GM12878 (cell line): Measurements from ENCODE around the gene CSAD. TPM values are rescaled to one million over a fixed set of nuclear protein-coding genes. Genes with fewer than 3 reads are reported as not detected.
"Not testable (repeated sequence)": the region's sequence is repeated elsewhere in the genome, so short reads cannot be mapped to it uniquely, and the experiment has no call there.

ENCODE experiments used
- ATAC-seq: fragments of 200-7000 bp; cut with Tn5 transposase; 3 replicates; pipeline ENCODE4 v1.9.1; 2020; ENCODE audit warnings: mild to moderate bottlenecking, moderate library complexity
- BruUV-seq: library from RNA; stranded (reverse); fragments of 400-500 nt; replicated peaks from 2 replicates; lab custom pipeline; 2021; lab: Mats Ljungman, UMichigan
- CTCF ChIA-PET: fragments of 300-600 bp; sonication (Branson Sonifier 250); formaldehyde crosslinking; extraction: SDS; loops from one replicate; lab custom pipeline; 2021; ENCODE audit warnings: inconsistent platforms; lab: Yijun Ruan, JAX
- POLR2A ChIA-PET: fragments of 350-600 bp; formaldehyde crosslinking; extraction: SDS; loops from one replicate; lab custom pipeline; 2021; ENCODE audit warnings: inconsistent platforms; lab: Charles Lee
- RAD21 ChIA-PET: fragments of 300-600 bp; sonication (Branson Sonifier 250); formaldehyde crosslinking; loops from one replicate; lab custom pipeline; 2023; ENCODE audit warnings: antibody characterized with exemption; ENCODE audit not compliant: unreplicated experiment; lab: Charles Lee
- SMC1A ChIA-PET: fragments of 300-600 bp; sonication (Branson Sonifier 250); formaldehyde crosslinking; loops from one replicate; lab custom pipeline; 2023; ENCODE audit not compliant: unreplicated experiment, uncharacterized antibody; lab: Charles Lee
- DNase-seq: peaks from one replicate; pipeline ENCODE4 v3.0.0-alpha.2; 2011; ENCODE audit warnings: low read depth, low spot score
- FAIRE-seq: peaks from 3 replicates; lab custom pipeline; 2011; peaks lifted over from hg19 to GRCh38; lab: Jason Lieb, UNC
- H2AFZ ChIP-seq: 2 replicates; pipeline ENCODE4 v1.6.0; 2011; ENCODE audit warnings: low read depth, low read length, control low read depth; ENCODE audit not compliant: control insufficient read depth
- H3K27ac ChIP-seq: 2 replicates; pipeline ENCODE4 v1.5.1; 2011; ENCODE audit warnings: control low read depth; ENCODE audit not compliant: control insufficient read depth, insufficient read depth
- H3K27me3 ChIP-seq, 2 experiments: replicated peaks in 1 of 2; 2 replicates each; pipeline versions ENCODE4 v1.6.0 to v1.6.1; 2011; ENCODE audit warnings: low read length in 1 of 2; ENCODE audit not compliant: control insufficient read depth in 2 of 2, insufficient read depth in 2 of 2
- H3K36me3 ChIP-seq, 2 experiments: 2 replicates each; pipeline ENCODE4 v1.5.1; 2011; ENCODE audit warnings: low read length in 1 of 2; ENCODE audit not compliant: control insufficient read depth in 2 of 2, insufficient read depth in 2 of 2
- H3K4me1 ChIP-seq: 2 replicates; pipeline ENCODE4 v1.6.1; 2011; ENCODE audit warnings: mild to moderate bottlenecking, low read length, moderate library complexity, mixed read lengths; ENCODE audit not compliant: control insufficient read depth, insufficient read depth
- H3K4me2 ChIP-seq: 2 replicates; pipeline ENCODE4 v1.6.0; 2011; ENCODE audit warnings: control low read depth; ENCODE audit not compliant: control insufficient read depth, insufficient read depth
- H3K4me3 ChIP-seq: fragments of 200-600 bp; sonication (generic); 2 replicates; pipeline ENCODE4 v1.5.1; 2016
- H3K79me2 ChIP-seq: 2 replicates; pipeline ENCODE4 v1.6.0; 2011; ENCODE audit warnings: low read length; ENCODE audit not compliant: control insufficient read depth, insufficient read depth
- H3K9ac ChIP-seq: 2 replicates; pipeline ENCODE4 v1.8.0; 2011; ENCODE audit warnings: low read length, control low read depth, mixed read lengths; ENCODE audit not compliant: control insufficient read depth, insufficient read depth
- H3K9me3 ChIP-seq: replicated peaks from 3 replicates; pipeline ENCODE4 v1.5.1; 2011; ENCODE audit warnings: mild to moderate bottlenecking, low read length; ENCODE audit not compliant: control insufficient read depth, insufficient read depth
- H4K20me1 ChIP-seq: 2 replicates; pipeline ENCODE4 v1.6.0; 2011; ENCODE audit not compliant: control insufficient read depth, insufficient read depth
- CHD4 ChIP-seq: fragments of 200-600 bp; sonication (generic); IDR thresholded peaks from 2 replicates; pipeline ENCODE4 v1.6.1; 2016; ENCODE audit warnings: mild to moderate bottlenecking
- DPF2 ChIP-seq: fragments of 450-650 bp; IDR thresholded peaks from 2 replicates; pipeline ENCODE4 v1.6.1; 2017; ENCODE audit warnings: mild to moderate bottlenecking
- FOXK2 ChIP-seq: fragments of 450-650 bp; IDR thresholded peaks from 2 replicates; pipeline ENCODE4 v1.6.1; 2017; ENCODE audit warnings: mild to moderate bottlenecking, moderate library complexity
- GATAD2B ChIP-seq: fragments of 450-650 bp; conservative IDR thresholded peaks from 2 replicates; pipeline ENCODE4 v1.6.1; 2017; ENCODE audit warnings: low read depth, mild to moderate bottlenecking, moderate library complexity
- KAT2A ChIP-seq: conservative IDR thresholded peaks from 2 replicates; pipeline ENCODE4 v1.6.1; 2011; ENCODE audit warnings: low read depth, low read length; ENCODE audit not compliant: control insufficient read depth
- MTA2 ChIP-seq: fragments of 450-650 bp; IDR thresholded peaks from 2 replicates; pipeline ENCODE4 v1.6.1; 2016; ENCODE audit warnings: low read depth, mild to moderate bottlenecking, moderate library complexity
- SIN3A ChIP-seq: IDR thresholded peaks from 2 replicates; pipeline ENCODE4 v1.6.1; 2012; ENCODE audit warnings: low read depth, low read length, improper control_type of control experiment
- SRF ChIP-seq, 2 experiments: IDR thresholded peaks; 2 replicates each; pipeline ENCODE4 v1.6.1; 2011; ENCODE audit warnings: low read depth in 2 of 2, low read length in 2 of 2, mild to moderate bottlenecking in 1 of 2, moderate library complexity in 1 of 2
- WGBS: methylation state at CpG from one replicate; pipeline ENCODE4 v1.1.6; 2016; ENCODE audit warnings: low lambda C conversion rate; ENCODE audit not compliant: insufficient replicate concordance, insufficient coverage; ENCODE audit errors: missing lambda C conversion rate; 5-methylcytosine and 5-hydroxymethylcytosine counted together
- in situ Hi-C: fragments of 300-500 bp; cut with MboI; formaldehyde crosslinking; loops from 9 replicates; pipeline ENCODE4 v1.14.3; 2018; ENCODE audit warnings: mixed read lengths
- intact Hi-C: fragments of 100-400 bp; cut with micrococcal nuclease; formaldehyde crosslinking; loops from one replicate; pipeline ENCODE4 v1.14.2; 2022; ENCODE audit not compliant: unreplicated experiment
- polyA plus RNA-seq, 11 experiments: library from polyadenylated mRNA; depleted of rRNA in 4 of 11; unstranded in 6 of 11; stranded (reverse) in 5 of 11; fragments of >200 nt; fragmentation: Nextera tagmentation in 4 of 11; fragmentation: Illumina TruSeq in 1 of 11; extraction: Ambion mirVana in 4 of 11; extraction: Trizol in 1 of 11; gene quantifications; 1 replicate in 1 of 11; 2 replicates in 10 of 11; pipeline versions ENCODE4 v1.2.1 to v1.2.3, GENCODE V29; 2011 to 2016; ENCODE audit warnings: inconsistent platforms in 2 of 11, missing spikeins in 2 of 11, low read depth in 1 of 11
- total RNA-seq, 4 experiments: library from RNA; depleted of rRNA in 3 of 4; stranded (reverse); fragments of >200 nt in 3 of 4; fragmentation: Illumina TruSeq in 1 of 4; extraction: Trizol in 1 of 4; gene quantifications; 2 replicates each; pipeline versions ENCODE4 v1.2.1 to v1.2.3, GENCODE V29; 2013 to 2021
- TF ChIP-seq, protein P1 (sequence below): fragments of 450-650 bp; IDR thresholded peaks from 2 replicates; pipeline ENCODE4 v1.6.1; 2016; ENCODE audit warnings: mild to moderate bottlenecking
- TF ChIP-seq, protein P2 (sequence below): fragments of 450-650 bp; IDR thresholded peaks from 2 replicates; pipeline ENCODE4 v1.6.1; 2017; ENCODE audit warnings: mild to moderate bottlenecking
- TF ChIP-seq, protein P3 (sequence below): fragments of 450-650 bp; IDR thresholded peaks from 2 replicates; pipeline ENCODE4 v1.6.1; 2014; ENCODE audit warnings: mild to moderate bottlenecking
- TF ChIP-seq, protein P4 (sequence below): fragments of 150-350 bp; IDR thresholded peaks from 2 replicates; pipeline ENCODE4 v1.6.1; 2014; ENCODE audit warnings: mild to moderate bottlenecking, low read depth, low read length

Gene CSAD
- total and polyA plus RNA-seq, 10 of the 15 experiments (the other 5 are each of a cell fraction or from before 2014, with no cell fraction given), result 1.1 to 20.4 (median 6.2) TPM

- TF ChIP-seq KAT2A (no peak), MTA2 (no peak), CHD4 (no peak), GATAD2B (no peak), FOXK2 (no peak), DPF2 (no peak), SRF (IDR thresholded peaks at IDR 0.05; ENCODE audit: low read depth in 2 of 2, low read length in 2 of 2) (no peak), SIN3A (no peak)
- TF ChIP-seq, protein P1, sequence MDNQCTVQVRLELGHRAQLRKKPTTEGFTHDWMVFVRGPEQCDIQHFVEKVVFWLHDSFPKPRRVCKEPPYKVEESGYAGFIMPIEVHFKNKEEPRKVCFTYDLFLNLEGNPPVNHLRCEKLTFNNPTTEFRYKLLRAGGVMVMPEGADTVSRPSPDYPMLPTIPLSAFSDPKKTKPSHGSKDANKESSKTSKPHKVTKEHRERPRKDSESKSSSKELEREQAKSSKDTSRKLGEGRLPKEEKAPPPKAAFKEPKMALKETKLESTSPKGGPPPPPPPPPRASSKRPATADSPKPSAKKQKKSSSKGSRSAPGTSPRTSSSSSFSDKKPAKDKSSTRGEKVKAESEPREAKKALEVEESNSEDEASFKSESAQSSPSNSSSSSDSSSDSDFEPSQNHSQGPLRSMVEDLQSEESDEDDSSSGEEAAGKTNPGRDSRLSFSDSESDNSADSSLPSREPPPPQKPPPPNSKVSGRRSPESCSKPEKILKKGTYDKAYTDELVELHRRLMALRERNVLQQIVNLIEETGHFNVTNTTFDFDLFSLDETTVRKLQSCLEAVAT, result peak; percentile 5; the same call in 1 of the 2 replicates
- TF ChIP-seq, protein P2, sequence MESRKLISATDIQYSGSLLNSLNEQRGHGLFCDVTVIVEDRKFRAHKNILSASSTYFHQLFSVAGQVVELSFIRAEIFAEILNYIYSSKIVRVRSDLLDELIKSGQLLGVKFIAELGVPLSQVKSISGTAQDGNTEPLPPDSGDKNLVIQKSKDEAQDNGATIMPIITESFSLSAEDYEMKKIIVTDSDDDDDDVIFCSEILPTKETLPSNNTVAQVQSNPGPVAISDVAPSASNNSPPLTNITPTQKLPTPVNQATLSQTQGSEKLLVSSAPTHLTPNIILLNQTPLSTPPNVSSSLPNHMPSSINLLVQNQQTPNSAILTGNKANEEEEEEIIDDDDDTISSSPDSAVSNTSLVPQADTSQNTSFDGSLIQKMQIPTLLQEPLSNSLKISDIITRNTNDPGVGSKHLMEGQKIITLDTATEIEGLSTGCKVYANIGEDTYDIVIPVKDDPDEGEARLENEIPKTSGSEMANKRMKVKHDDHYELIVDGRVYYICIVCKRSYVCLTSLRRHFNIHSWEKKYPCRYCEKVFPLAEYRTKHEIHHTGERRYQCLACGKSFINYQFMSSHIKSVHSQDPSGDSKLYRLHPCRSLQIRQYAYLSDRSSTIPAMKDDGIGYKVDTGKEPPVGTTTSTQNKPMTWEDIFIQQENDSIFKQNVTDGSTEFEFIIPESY, result no peak
- TF ChIP-seq, protein P3, sequence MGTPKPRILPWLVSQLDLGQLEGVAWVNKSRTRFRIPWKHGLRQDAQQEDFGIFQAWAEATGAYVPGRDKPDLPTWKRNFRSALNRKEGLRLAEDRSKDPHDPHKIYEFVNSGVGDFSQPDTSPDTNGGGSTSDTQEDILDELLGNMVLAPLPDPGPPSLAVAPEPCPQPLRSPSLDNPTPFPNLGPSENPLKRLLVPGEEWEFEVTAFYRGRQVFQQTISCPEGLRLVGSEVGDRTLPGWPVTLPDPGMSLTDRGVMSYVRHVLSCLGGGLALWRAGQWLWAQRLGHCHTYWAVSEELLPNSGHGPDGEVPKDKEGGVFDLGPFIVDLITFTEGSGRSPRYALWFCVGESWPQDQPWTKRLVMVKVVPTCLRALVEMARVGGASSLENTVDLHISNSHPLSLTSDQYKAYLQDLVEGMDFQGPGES, result no peak
- TF ChIP-seq, protein P4, sequence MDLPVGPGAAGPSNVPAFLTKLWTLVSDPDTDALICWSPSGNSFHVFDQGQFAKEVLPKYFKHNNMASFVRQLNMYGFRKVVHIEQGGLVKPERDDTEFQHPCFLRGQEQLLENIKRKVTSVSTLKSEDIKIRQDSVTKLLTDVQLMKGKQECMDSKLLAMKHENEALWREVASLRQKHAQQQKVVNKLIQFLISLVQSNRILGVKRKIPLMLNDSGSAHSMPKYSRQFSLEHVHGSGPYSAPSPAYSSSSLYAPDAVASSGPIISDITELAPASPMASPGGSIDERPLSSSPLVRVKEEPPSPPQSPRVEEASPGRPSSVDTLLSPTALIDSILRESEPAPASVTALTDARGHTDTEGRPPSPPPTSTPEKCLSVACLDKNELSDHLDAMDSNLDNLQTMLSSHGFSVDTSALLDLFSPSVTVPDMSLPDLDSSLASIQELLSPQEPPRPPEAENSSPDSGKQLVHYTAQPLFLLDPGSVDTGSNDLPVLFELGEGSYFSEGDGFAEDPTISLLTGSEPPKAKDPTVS, result no peak
- TF ChIP-seq, all 136 proteins: peak for 8
Observed at GRCh38 chr12:53179687-53180219, 972 bp downstream of the CSAD start (continued).

- intact Hi-C loops, H3K9ac ChIP-seq, H4K20me1 ChIP-seq, ATAC-seq, H3K27ac ChIP-seq, RAD21 ChIA-PET, H3K27me3 ChIP-seq, in situ Hi-C loops, H3K4me2 ChIP-seq, BruUV-seq, FAIRE-seq, DNase-seq, H3K36me3 ChIP-seq, H2AFZ ChIP-seq, H3K9me3 ChIP-seq, H3K4me3 ChIP-seq: not testable (repeated sequence)
- 95% methylated on average over 14 of the region's 14 CpGs for WGBS
- ChIA-PET CTCF (interaction anchor here (0.9 to 6.0 kb wide), 3 partner anchors 18 to 29 kb away, joined by 3 to 54 read pairs (median 4); partner anchors contain the start of gene ITGB7), POLR2A (interaction anchor here (0.5 to 4.3 kb wide), 6 partner anchors 19 to 296 kb away, joined by 3 to 48 read pairs (median 9); partner anchors contain the start of genes ITGB7 and PFDN5), SMC1A (interaction anchor here (4.8 to 5.6 kb wide), 2 partner anchors 18 to 25 kb away, joined by 29 to 39 read pairs; no protein-coding TSS in a partner anchor)
- peaks cover 17% of the 10 kb centered on the region; the same call in 1 of the 2 replicates for H3K4me1 ChIP-seq
- H3K79me2 ChIP-seq, result peaks cover 22% of the 10 kb centered on the region
Observed at GRCh38 chr12:53178803-53179202, 1.9 kb downstream of the CSAD start.
